SK-N-SH (cell line): ENCODE data around the gene PLIN4. TPM values are rescaled to one million over a fixed set of nuclear protein-coding genes. Genes with fewer than 3 reads are reported as not detected.
"Not testable (repeated sequence)": the region's sequence is repeated elsewhere in the genome, so short reads cannot be mapped to it uniquely, and the experiment has no call there.

ENCODE experiments used
- CTCF ChIA-PET: fragments of 300-600, 350-600 bp; formaldehyde crosslinking; extraction: SDS; loops from one replicate; lab custom pipeline; 2021; lab: Yijun Ruan, JAX
- POLR2A ChIA-PET: fragments of 350-600 bp; sonication (Branson Sonifier 250); formaldehyde crosslinking; extraction: SDS; loops from one replicate; lab custom pipeline; 2020; ENCODE audit warnings: antibody characterized with exemption, inconsistent platforms; lab: Yijun Ruan, JAX
- DNase-seq: peaks from one replicate; pipeline ENCODE4 v3.0.0; 2012
- H2AFZ ChIP-seq: fragments of 200-600 bp; sonication (generic); 2 replicates; pipeline ENCODE4 v1.8.1; 2016; ENCODE audit warnings: antibody characterized with exemption, mild to moderate bottlenecking, low read depth
- H3F3A ChIP-seq: fragments of 200-600 bp; sonication (generic); replicated peaks from 2 replicates; pipeline ENCODE3; 2016; ENCODE audit warnings: antibody characterized with exemption, mild to moderate bottlenecking; ENCODE audit not compliant: insufficient read depth
- H3K27ac ChIP-seq, 2 experiments: fragments of 200-500 bp in 1 of 2; fragments of 200-600 bp in 1 of 2; sonication (Bioruptor generic) in 1 of 2; sonication (generic), shearing (Covaris generic) in 1 of 2; 2 replicates each; pipeline versions ENCODE4 v1.5.1 to v1.6.1; 2014 to 2016; ENCODE audit warnings: low read depth in 2 of 2, inconsistent platforms in 1 of 2, low read length in 1 of 2, mild to moderate bottlenecking in 1 of 2, mixed read lengths in 1 of 2
- H3K27me3 ChIP-seq: fragments of 200-600 bp; sonication (generic), shearing (Covaris generic); 2 replicates; pipeline ENCODE4 v1.6.1; 2016; ENCODE audit warnings: mixed run types; ENCODE audit not compliant: insufficient read depth
- H3K36me3 ChIP-seq, 2 experiments: fragments of 200-500 bp in 1 of 2; fragments of 200-600 bp in 1 of 2; sonication (Bioruptor generic) in 1 of 2; sonication (generic) in 1 of 2; replicated peaks in 1 of 2; 2 replicates each; pipeline versions ENCODE3 to v1.5.1; 2014 to 2016; ENCODE audit warnings: low read length in 1 of 2, mild to moderate bottlenecking in 1 of 2; ENCODE audit not compliant: insufficient read depth in 2 of 2, control insufficient read depth in 1 of 2
- H3K4me1 ChIP-seq, 2 experiments: fragments of 200-500 bp in 1 of 2; fragments of 200-600 bp in 1 of 2; sonication (Bioruptor generic) in 1 of 2; sonication (generic), shearing (Covaris generic) in 1 of 2; 2 replicates each; pipeline versions ENCODE4 v1.5.1 to v1.6.1; 2014 to 2016; ENCODE audit warnings: low read depth in 1 of 2, low read length in 1 of 2, mixed run types in 1 of 2; ENCODE audit not compliant: insufficient read depth in 2 of 2, control insufficient read depth in 1 of 2
- H3K4me2 ChIP-seq: fragments of 200-600 bp; sonication (generic), shearing (Covaris generic); 2 replicates; pipeline ENCODE4 v1.6.1; 2017; ENCODE audit warnings: mixed run types
- H3K4me3 ChIP-seq, 2 experiments: fragments of 200-500 bp in 1 of 2; fragments of 200-600 bp in 1 of 2; sonication (Bioruptor generic) in 1 of 2; sonication (generic), shearing (Covaris generic) in 1 of 2; 2 replicates each; pipeline versions ENCODE4 v1.5.1 to v1.8.1; 2014 to 2016; ENCODE audit warnings: low read depth in 2 of 2, inconsistent platforms in 1 of 2, low read length in 1 of 2, mild to moderate bottlenecking in 1 of 2, mixed read lengths in 1 of 2, moderate library complexity in 1 of 2
- H3K79me2 ChIP-seq: fragments of 200-600 bp; sonication (generic); 2 replicates; pipeline ENCODE4 v1.8.1; 2017; ENCODE audit warnings: mild to moderate bottlenecking; ENCODE audit not compliant: insufficient read depth
- H3K9ac ChIP-seq: fragments of 200-600 bp; sonication (generic); 2 replicates; pipeline ENCODE4 v1.6.1; 2017; ENCODE audit warnings: mixed run types
- H3K9me2 ChIP-seq: fragments of 200-600 bp; sonication (generic); 2 replicates; pipeline ENCODE4 v1.6.1; 2017; ENCODE audit warnings: mixed run types
- H3K9me3 ChIP-seq: fragments of 200-600 bp; sonication (generic); 2 replicates; pipeline ENCODE4 v1.6.1; 2017; ENCODE audit warnings: mixed run types, mild to moderate bottlenecking, moderate library complexity
- H4K20me1 ChIP-seq: fragments of 200-600 bp; sonication (generic); 2 replicates; pipeline ENCODE4 v1.6.1; 2017; ENCODE audit warnings: mild to moderate bottlenecking, mixed run types; ENCODE audit not compliant: insufficient read depth
- CHD2 ChIP-seq: fragments of 150-350 bp; IDR thresholded peaks from 2 replicates; pipeline ENCODE4 v1.6.1; 2018; ENCODE audit warnings: low read length; ENCODE audit not compliant: partially characterized antibody
- WGBS: methylation state at CpG from one replicate; pipeline ENCODE4 v1.1.6; 2017; ENCODE audit warnings: low lambda C conversion rate; 5-methylcytosine and 5-hydroxymethylcytosine counted together
- polyA plus RNA-seq, 3 experiments: library from polyadenylated mRNA; depleted of rRNA; stranded (reverse); fragments of >200 nt; gene quantifications; 2 replicates each; pipeline ENCODE4 v1.2.3, GENCODE V29; 2012
- TF ChIP-seq, protein P1 (sequence below): fragments of 150-350 bp; IDR thresholded peaks from 2 replicates; pipeline ENCODE4 v1.6.1; 2016; ENCODE audit warnings: mild to moderate bottlenecking, low read depth, low read length
- TF ChIP-seq, protein P2 (sequence below): IDR thresholded peaks from 2 replicates; pipeline ENCODE4; 2012

PLIN4 gene
- polyA plus RNA-seq, 1 of the 3 experiments (the other 2 are of a cell fraction): 0.07 TPM

DNA sequence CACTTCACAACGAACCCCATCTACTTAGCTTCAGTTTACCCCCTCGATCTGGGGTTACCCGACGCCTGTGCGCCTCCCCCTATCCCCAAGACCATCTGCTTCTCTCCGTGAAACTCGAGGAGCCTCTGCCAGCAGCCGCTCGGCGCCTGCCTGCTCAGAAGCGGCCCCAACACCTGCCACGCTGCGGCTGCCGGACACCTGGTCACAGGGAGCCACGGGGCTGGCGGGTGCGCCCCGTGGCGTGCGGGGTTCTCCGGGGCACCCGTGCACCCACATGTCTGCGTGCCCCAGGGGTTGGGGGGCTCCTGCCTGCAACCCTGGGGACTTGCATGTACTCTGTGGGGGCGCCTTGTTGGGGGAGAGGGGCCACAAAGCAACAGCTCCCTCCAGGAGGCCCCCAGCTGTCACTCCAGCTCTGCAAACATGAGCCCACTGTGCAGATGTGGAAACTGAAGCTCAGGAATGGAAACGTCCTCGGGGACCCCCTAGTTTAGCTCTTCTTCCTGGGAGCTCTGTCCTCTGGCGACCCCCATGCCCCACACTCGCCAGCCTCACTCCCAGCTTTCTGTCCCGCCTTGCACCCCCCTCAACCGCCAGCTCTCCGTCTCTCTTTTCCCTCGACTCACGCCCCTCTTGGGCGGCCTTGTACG lies 48.2 kb upstream of the PLIN4 start:
- Histone ChIP-seq H3K4me1 (no peaks in the 10 kb centered on the region; a peak in 1 of 4 replicates), H3F3A (peaks cover 5% of the 10 kb centered on the region), H3K36me3 (no peaks in the 10 kb centered on the region), H3K27me3 (no peaks in the 10 kb centered on the region), H3K9ac (no peak overlapping the region), H3K9me3 (no peaks in the 10 kb centered on the region), H3K9me2 (no peaks in the 10 kb centered on the region), H3K79me2 (no peaks in the 10 kb centered on the region), H2AFZ (no peak overlapping the region), H3K27ac (no peak overlapping the region), H3K4me2 (no peak overlapping the region), H4K20me1 (no peaks in the 10 kb centered on the region), H3K4me3 (no peak overlapping the region)
- 68% methylated on average over 22 of the region's 35 CpGs for WGBS
- TF ChIP-seq CHD2: no peak
- TF ChIP-seq, protein P1, sequence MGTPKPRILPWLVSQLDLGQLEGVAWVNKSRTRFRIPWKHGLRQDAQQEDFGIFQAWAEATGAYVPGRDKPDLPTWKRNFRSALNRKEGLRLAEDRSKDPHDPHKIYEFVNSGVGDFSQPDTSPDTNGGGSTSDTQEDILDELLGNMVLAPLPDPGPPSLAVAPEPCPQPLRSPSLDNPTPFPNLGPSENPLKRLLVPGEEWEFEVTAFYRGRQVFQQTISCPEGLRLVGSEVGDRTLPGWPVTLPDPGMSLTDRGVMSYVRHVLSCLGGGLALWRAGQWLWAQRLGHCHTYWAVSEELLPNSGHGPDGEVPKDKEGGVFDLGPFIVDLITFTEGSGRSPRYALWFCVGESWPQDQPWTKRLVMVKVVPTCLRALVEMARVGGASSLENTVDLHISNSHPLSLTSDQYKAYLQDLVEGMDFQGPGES: no peak
- CTCF ChIA-PET: interaction anchor here (0.6 to 13.0 kb wide), 21 partner anchors 8 to 367 kb away, joined by 3 to 200 read pairs (median 5); no protein-coding TSS in a partner anchor
- POLR2A ChIA-PET: interaction anchor here (0.6 kb wide), 1 partner anchor 246 kb away, joined by 3 read pairs; no protein-coding TSS in a partner anchor
- peak; percentile 17 for DNase-seq

DNA sequence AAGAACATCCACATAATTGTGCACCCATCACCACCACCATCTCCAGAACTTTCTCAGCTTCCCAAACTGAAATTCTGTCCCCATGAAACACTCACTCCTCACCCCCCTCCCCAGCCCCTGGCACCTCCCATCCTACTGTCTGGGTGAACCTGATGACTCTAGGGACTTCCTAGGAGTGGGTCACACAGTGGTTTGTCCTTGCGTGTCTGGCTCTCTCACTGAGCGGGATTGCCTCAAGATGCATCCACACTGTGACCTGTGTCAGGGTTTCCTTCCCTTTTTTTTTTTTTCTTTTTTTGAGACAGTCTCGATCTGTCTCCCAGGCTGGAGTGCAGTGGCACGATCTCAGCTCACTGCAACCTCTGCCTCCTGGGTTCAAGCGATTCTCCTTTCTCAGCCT lies 45.3 kb upstream of the PLIN4 start:
- H3K9me2 ChIP-seq, H3K4me1 ChIP-seq, H3K27me3 ChIP-seq, H3K79me2 ChIP-seq, H3K27ac ChIP-seq, H3K4me2 ChIP-seq, H3K9me3 ChIP-seq, POLR2A ChIA-PET, DNase-seq, H3K36me3 ChIP-seq, H2AFZ ChIP-seq, H3K9ac ChIP-seq, H3K4me3 ChIP-seq, H4K20me1 ChIP-seq: not testable (repeated sequence)
- CTCF ChIA-PET: interaction anchor here (1.1 kb wide), 1 partner anchor 73 kb away, joined by 3 read pairs; no protein-coding TSS in a partner anchor
- WGBS: 62% methylated on average over 5 of the region's 5 CpGs
- peaks cover 10% of the 10 kb centered on the region for H3F3A ChIP-seq

DNA sequence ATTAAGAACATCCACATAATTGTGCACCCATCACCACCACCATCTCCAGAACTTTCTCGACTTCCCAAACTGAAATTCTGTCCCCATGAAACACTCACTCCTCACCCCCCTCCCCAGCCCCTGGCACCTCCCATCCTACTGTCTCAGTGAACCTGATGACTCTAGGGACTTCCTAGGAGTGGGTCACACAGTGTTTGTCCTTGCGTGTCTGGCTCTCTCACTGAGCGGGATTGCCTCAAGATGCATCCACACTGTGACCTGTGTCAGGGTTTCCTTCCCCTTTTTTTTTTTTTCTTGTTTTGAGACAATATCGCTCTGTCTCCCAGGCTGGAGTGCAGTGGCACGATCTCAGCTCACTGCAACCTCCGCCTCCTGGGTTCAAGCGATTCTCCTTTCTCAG lies 43.8 kb upstream of the PLIN4 start:
- DNase-seq, POLR2A ChIA-PET, H3K9me2 ChIP-seq, H3K36me3 ChIP-seq, H3K27ac ChIP-seq, H2AFZ ChIP-seq, H3K4me1 ChIP-seq, CTCF ChIA-PET, H3F3A ChIP-seq, H3K9ac ChIP-seq, H3K4me3 ChIP-seq, H3K9me3 ChIP-seq, H3K79me2 ChIP-seq, H3K4me2 ChIP-seq, H4K20me1 ChIP-seq, H3K27me3 ChIP-seq: not testable (repeated sequence)
- WGBS: 72% methylated on average over 7 of the region's 7 CpGs

DNA sequence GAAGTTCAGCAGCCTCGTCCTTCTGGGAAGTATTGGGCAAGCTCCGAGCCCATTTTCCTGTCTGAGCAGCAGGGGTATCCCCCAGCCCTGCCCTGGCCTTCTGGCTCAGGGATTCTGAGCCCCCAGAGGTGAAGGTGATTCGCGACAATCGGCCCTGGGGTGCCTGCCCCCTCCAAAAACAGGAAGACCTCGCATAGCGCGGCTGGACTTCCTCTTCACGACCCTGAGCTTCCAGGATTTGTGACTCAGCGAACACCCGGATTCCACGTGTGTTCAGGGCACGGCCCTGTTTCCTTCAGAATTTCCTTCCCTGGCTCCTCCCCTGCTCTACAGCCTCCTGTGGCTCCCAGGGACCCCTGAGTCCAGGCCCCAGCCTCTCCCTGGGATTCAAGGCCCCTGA lies 41.3 kb upstream of the PLIN4 start, which contains the start of gene SEMA6B:
SEMA6B (minus strand) TSS at position 116 of the 400 bp plus-strand sequence. CDS start 1,227 bp downstream, outside the sequence.
- Histone ChIP-seq H3K9me3 (no peaks in the 10 kb centered on the region), H3K36me3 (no peaks in the 10 kb centered on the region)
- TF ChIP-seq, protein P2, sequence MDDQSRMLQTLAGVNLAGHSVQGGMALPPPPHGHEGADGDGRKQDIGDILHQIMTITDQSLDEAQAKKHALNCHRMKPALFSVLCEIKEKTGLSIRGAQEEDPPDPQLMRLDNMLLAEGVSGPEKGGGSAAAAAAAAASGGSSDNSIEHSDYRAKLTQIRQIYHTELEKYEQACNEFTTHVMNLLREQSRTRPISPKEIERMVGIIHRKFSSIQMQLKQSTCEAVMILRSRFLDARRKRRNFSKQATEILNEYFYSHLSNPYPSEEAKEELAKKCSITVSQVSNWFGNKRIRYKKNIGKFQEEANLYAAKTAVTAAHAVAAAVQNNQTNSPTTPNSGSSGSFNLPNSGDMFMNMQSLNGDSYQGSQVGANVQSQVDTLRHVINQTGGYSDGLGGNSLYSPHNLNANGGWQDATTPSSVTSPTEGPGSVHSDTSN: no peak
- TF ChIP-seq, all 33 proteins: peak for 0
- DNase-seq: no peak
- H2AFZ ChIP-seq: no peak within 1 kb of the TSS
- no peak within 1 kb of the TSS for H3K4me2 ChIP-seq
- no peaks in the 10 kb centered on the region for H3K27me3 ChIP-seq
- H3K4me3 ChIP-seq: peak within 1 kb of the TSS in 1 of 2 experiments; percentile 43; a peak in 1 of 4 replicates
- H3K27ac ChIP-seq: no peak within 1 kb of the TSS
- WGBS: 79% methylated on average over 11 of the region's 13 CpGs
- peaks cover 0 to 8% of the 10 kb centered on the region in 2 experiments; a peak in 1 of 4 replicates for H3K4me1 ChIP-seq
- no peaks in the 10 kb centered on the region for H3K9me2 ChIP-seq
- CTCF ChIA-PET: interaction anchor here (0.8 to 3.3 kb wide), 12 partner anchors 11 to 78 kb away, joined by 3 to 24 read pairs (median 6); partner anchors contain the start of gene PLIN5
- peaks cover 14% of the 10 kb centered on the region for H3F3A ChIP-seq
- no peaks in the 10 kb centered on the region for H3K79me2 ChIP-seq
- H3K9ac ChIP-seq: no peak within 1 kb of the TSS
- POLR2A ChIA-PET: no interaction called here
- no peaks in the 10 kb centered on the region for H4K20me1 ChIP-seq
